ENCODE measurements around the gene IGF2R. TPM values are rescaled to one million over a fixed set of nuclear protein-coding genes. Genes with fewer than 3 reads are reported as not detected.
A peak's percentile ranks its signal among the peaks of the same experiment; 100 is the strongest.

IGF2R gene
- total and polyA plus RNA-seq, 2 of the 13 experiments (the other 11 are each of a cell fraction or from before 2014, with no cell fraction given), result 38.3 to 70.0 TPM

GRCh38 chr6:160137130-160137988 lies 168.5 kb downstream of the IGF2R start (continued):
- TF ChIP-seq, protein P1, sequence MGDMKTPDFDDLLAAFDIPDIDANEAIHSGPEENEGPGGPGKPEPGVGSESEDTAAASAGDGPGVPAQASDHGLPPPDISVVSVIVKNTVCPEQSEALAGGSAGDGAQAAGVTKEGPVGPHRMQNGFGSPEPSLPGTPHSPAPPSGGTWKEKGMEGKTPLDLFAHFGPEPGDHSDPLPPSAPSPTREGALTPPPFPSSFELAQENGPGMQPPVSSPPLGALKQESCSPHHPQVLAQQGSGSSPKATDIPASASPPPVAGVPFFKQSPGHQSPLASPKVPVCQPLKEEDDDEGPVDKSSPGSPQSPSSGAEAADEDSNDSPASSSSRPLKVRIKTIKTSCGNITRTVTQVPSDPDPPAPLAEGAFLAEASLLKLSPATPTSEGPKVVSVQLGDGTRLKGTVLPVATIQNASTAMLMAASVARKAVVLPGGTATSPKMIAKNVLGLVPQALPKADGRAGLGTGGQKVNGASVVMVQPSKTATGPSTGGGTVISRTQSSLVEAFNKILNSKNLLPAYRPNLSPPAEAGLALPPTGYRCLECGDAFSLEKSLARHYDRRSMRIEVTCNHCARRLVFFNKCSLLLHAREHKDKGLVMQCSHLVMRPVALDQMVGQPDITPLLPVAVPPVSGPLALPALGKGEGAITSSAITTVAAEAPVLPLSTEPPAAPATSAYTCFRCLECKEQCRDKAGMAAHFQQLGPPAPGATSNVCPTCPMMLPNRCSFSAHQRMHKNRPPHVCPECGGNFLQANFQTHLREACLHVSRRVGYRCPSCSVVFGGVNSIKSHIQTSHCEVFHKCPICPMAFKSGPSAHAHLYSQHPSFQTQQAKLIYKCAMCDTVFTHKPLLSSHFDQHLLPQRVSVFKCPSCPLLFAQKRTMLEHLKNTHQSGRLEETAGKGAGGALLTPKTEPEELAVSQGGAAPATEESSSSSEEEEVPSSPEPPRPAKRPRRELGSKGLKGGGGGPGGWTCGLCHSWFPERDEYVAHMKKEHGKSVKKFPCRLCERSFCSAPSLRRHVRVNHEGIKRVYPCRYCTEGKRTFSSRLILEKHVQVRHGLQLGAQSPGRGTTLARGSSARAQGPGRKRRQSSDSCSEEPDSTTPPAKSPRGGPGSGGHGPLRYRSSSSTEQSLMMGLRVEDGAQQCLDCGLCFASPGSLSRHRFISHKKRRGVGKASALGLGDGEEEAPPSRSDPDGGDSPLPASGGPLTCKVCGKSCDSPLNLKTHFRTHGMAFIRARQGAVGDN (CRISPR knock-in tag; IDR thresholded peaks at IDR 0.05), result peak; percentile 94
- TF ChIP-seq ZC3H13 (CRISPR knock-in tag; IDR thresholded peaks at IDR 0.05) (peak; percentile 72; the same call in 1 of the 2 replicates), ZNF816 (CRISPR knock-in tag; IDR thresholded peaks at IDR 0.05; ENCODE audit: borderline replicate concordance) (peak; percentile 56; the same call in 1 of the 2 replicates), ETV6 (CRISPR knock-in tag; conservative IDR thresholded peaks at IDR 0.05) (no peak), ZSCAN9 (CRISPR knock-in tag; IDR thresholded peaks at IDR 0.05; ENCODE audit: borderline replicate concordance) (peak; percentile 76; the same call in 1 of the 2 replicates), ZNF562 (CRISPR knock-in tag; IDR thresholded peaks at IDR 0.05; ENCODE audit: borderline replicate concordance) (no peak), SIX1 (CRISPR knock-in tag; IDR thresholded peaks at IDR 0.05; ENCODE audit: borderline replicate concordance) (peak; percentile 50; the same call in 1 of the 2 replicates), TBX2 (CRISPR knock-in tag; IDR thresholded peaks at IDR 0.05; ENCODE audit: borderline replicate concordance) (peak; percentile 93), ZNF598 (CRISPR knock-in tag; IDR thresholded peaks at IDR 0.05; ENCODE audit: borderline replicate concordance) (peak; percentile 58; the same call in 1 of the 2 replicates), ZNF501 (CRISPR knock-in tag; IDR thresholded peaks at IDR 0.05) (no peak), KMT2B (CRISPR knock-in tag; IDR thresholded peaks at IDR 0.05) (peak; percentile 57; the same call in 1 of the 2 replicates), DZIP1 (CRISPR knock-in tag; IDR thresholded peaks at IDR 0.05) (0 out of 2 replicates have a peak, but pooled peaks have one; percentile 46), KDM5B (CRISPR knock-in tag; IDR thresholded peaks at IDR 0.05; ENCODE audit: borderline replicate concordance) (peak; percentile 58; the same call in 1 of the 2 replicates)
- TF ChIP-seq, protein P2, sequence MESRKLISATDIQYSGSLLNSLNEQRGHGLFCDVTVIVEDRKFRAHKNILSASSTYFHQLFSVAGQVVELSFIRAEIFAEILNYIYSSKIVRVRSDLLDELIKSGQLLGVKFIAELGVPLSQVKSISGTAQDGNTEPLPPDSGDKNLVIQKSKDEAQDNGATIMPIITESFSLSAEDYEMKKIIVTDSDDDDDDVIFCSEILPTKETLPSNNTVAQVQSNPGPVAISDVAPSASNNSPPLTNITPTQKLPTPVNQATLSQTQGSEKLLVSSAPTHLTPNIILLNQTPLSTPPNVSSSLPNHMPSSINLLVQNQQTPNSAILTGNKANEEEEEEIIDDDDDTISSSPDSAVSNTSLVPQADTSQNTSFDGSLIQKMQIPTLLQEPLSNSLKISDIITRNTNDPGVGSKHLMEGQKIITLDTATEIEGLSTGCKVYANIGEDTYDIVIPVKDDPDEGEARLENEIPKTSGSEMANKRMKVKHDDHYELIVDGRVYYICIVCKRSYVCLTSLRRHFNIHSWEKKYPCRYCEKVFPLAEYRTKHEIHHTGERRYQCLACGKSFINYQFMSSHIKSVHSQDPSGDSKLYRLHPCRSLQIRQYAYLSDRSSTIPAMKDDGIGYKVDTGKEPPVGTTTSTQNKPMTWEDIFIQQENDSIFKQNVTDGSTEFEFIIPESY (CRISPR knock-in tag; IDR thresholded peaks at IDR 0.05), result peak; percentile 53
- TF ChIP-seq, protein P3, sequence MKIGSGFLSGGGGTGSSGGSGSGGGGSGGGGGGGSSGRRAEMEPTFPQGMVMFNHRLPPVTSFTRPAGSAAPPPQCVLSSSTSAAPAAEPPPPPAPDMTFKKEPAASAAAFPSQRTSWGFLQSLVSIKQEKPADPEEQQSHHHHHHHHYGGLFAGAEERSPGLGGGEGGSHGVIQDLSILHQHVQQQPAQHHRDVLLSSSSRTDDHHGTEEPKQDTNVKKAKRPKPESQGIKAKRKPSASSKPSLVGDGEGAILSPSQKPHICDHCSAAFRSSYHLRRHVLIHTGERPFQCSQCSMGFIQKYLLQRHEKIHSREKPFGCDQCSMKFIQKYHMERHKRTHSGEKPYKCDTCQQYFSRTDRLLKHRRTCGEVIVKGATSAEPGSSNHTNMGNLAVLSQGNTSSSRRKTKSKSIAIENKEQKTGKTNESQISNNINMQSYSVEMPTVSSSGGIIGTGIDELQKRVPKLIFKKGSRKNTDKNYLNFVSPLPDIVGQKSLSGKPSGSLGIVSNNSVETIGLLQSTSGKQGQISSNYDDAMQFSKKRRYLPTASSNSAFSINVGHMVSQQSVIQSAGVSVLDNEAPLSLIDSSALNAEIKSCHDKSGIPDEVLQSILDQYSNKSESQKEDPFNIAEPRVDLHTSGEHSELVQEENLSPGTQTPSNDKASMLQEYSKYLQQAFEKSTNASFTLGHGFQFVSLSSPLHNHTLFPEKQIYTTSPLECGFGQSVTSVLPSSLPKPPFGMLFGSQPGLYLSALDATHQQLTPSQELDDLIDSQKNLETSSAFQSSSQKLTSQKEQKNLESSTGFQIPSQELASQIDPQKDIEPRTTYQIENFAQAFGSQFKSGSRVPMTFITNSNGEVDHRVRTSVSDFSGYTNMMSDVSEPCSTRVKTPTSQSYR (CRISPR knock-in tag; IDR thresholded peaks at IDR 0.05; ENCODE audit: borderline replicate concordance), result peak; percentile 11; the same call in 1 of the 2 replicates

All from HepG2 (cell line).